IPS DF 4.7 (cell line): ENCODE results near the gene ALX3.
"Not testable (repeated sequence)": the region's sequence is repeated elsewhere in the genome, so short reads cannot be mapped to it uniquely, and the experiment has no call there.

Source experiments
- DNase-seq: peaks from one replicate; pipeline ENCODE4 v3.0.0-alpha.2; 2013; ENCODE audit warnings: low spot score; ENCODE audit errors: extremely low read depth

Gene ALX3

DNA sequence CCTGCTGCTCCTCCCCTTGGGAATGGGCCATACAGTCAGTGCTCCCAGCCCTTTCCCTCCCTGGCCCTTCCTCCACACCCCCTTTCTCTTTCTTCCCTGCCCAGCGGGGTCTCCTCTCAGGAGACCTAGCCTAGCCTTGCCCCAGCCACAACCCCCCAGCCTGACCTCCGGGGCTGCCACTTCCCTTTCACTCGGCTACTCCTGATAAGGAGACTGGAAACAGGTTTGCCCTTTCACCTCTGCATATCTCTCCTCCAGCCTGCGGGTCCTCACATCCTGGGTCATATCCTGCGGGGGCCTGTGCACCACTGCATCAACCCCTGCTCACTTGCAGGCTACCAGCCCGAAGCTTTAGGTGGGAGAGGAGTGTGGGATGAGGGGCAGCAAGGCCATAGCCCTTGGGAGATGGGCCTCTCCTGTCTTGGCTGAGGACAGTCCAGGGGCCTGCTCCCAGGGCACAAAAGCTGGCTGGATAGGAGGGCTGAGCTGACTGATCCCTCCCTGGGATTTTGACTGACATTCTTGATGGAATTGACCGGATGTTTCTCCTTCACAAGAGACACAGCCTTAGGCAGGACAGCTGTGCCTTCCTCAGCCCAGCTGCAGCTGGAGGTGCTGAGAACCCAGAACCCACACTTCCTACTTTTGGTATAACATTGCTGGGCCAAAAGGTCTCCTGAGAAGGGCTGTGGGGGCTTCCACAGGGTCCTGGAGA, 19.2 kb upstream of the ALX3 start:
- no peak for DNase-seq

DNA sequence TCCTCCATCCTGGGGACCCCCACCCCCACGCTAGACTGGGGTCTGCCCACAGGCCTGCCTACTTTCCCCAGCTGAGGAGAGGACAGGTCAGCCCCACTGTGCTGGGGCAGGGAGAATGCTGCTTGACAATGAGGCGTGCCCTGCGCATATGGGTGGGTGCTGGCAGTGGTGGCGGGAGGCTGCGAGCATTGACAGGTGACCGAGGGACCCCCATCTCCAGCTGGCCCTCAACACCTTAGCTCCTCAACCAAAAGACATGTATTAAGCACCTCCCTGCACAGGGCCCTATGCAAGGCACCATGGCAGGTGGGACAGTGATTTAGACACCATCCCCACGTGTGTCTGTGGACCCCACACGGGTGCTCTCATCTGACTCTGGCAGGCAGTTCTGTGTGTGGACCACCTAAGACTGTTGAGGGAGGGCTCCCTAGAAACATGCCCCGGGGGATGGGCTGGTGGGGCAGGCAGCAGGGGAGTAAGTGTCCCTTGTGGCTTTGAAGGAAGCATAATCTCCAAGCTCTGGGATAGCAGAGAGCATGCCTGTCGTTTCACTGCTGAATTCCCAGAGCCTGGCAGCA, 18.4 kb upstream of the ALX3 start:
- DNase-seq: no peak

GRCh38 chr1:110087812-110088738, 17.6 kb upstream of the ALX3 start:
- no peak for DNase-seq

GRCh38 chr1:110086961-110087360, 16.5 kb upstream of the ALX3 start:
- no peak for DNase-seq

DNA sequence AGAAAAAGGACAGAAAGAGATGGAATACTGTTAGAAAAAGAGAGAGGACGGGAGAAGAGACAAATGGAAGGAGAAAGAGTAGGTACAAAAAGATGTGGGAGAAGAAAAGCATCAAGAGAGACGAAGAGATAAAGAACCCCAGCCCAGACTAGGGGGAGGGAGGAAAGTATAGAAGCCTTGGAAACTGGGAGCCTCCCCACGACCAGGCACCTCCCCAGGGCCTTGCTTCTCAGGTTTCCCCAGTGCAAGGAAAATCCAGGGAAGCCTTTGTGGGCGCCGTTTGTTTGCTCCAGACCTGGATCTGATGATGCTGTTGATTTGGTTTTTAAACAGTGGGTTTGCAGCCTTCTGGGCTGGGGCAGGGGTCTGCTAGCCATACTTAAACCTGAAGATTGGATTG, 15.2 kb upstream of the ALX3 start:
- no peak for DNase-seq

DNA sequence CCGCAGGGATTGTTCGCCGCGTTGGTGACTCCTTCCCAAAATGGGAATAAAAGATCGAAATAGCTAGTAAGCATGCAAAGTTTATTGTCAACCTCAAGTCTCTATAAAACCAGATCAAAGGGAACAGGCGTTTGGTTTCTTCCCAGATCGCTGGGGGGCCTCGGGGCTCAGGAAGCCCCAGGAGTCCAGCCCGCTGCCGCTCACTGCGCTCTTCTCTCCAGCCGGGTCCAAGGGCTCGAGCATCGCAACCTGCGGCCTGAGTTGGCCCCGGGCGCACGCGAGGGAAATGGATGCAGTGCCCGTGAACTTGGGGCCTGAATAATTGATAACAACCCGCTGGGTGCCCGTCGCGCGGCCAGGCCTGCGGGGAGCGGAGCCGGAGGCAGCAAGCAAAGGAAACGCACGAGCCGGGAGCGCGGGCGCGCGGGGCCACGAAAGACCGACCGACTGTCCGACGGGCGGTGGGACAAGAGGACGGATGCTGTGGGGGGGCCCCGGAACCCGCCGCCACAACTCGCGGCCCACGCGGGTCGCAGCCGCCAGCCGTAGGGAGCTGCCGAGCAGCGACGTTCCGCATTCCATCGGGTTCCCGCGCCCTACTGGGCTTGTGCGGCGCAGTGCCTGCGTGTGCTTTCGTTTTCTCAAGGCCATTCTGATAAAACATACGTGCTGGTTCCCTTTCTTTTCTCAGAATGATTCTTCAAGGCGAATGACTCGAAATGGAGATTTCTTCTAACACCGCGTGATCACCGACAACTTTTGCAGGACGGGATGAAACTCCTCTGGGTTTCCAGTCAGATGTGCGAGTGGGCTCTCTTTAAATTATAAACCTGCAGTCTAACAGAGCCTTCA, 14.0 kb upstream of the ALX3 start:
- DNase-seq: no peak

GRCh38 chr1:110083866-110084226, 13.4 kb upstream of the ALX3 start:
- DNase-seq: no peak

DNA sequence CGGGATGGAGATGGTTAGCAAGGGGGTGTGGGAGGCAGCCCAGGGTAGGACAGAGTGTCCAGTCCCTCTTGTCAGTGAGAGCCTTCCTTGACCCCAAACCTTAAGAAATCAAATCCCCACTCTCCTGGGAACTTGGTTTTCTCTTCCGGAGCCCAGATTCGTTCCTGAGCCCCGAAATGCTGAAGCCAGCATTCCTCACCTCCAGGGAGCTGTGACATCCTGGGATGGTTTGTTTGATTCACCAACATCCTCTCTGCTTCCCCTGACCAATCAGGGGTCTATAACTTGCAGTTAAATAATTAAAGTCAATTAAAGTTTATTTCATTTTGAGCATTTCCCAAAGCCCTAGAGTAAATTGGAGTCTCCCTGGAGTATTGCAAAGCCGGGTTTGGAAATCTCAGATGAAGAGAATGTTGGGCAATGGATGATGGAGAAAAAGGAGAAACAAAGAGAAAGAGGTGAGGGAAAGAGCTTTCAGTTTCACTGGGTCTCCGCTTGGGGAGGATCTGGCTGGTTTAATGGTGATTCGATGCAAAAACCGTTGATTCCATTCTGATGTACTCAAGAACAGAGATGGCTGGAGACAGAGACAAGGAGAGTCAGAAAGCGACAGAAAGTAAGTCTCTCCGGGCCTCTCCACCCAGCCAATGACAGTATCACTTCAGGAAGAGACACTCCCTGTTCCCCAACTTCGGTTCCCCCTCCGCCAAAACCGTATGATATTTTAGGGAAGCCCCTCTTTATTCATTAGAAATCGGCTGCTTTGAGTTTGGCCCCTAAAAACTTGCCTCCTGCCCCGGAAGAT, 12.8 kb upstream of the ALX3 start:
- DNase-seq: no peak

DNA sequence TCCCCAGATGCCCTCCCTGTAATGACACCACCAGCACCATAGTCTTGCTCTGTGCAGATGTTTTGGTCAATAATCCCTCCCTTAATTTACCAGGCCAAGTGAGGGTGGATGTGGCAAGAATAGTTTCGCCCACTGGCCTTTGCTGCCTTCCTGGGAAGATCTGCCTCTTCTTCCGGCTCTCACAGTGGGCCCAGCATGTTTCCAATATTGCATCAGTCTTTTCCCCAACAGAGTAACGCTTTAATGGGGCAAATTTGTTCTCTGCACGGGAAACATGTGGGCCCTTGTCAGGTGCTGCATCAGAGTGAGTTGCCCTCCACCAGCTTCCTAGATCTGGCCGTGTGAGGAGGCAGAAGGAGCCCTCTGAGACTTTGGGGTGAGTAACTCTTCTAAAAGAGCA, 12.0 kb upstream of the ALX3 start:
- no peak for DNase-seq

DNA sequence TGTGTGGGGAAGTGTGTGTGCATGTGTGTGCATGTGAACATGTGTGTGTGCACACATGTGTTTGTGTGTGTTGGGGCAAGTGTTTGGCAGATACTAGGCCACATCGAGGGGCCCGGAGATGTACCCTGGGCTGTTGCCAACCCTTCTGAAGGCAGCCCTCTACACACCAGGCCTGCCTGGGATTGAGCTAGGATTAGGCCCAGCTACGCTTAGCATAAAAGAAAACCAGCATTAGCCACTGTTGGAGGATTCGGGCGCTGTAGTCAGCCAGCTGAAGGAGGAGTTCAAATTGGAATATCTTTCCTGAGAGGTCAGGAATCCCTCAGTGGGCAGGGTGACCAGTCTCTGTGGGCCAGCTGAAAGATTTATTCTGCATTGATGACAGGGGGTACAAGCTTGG, 10.6 kb upstream of the ALX3 start:
- DNase-seq: no peak

- not testable (repeated sequence) for DNase-seq
Measured at GRCh38 chr1:110079995-110080394, 9.5 kb upstream of the ALX3 start.

DNA sequence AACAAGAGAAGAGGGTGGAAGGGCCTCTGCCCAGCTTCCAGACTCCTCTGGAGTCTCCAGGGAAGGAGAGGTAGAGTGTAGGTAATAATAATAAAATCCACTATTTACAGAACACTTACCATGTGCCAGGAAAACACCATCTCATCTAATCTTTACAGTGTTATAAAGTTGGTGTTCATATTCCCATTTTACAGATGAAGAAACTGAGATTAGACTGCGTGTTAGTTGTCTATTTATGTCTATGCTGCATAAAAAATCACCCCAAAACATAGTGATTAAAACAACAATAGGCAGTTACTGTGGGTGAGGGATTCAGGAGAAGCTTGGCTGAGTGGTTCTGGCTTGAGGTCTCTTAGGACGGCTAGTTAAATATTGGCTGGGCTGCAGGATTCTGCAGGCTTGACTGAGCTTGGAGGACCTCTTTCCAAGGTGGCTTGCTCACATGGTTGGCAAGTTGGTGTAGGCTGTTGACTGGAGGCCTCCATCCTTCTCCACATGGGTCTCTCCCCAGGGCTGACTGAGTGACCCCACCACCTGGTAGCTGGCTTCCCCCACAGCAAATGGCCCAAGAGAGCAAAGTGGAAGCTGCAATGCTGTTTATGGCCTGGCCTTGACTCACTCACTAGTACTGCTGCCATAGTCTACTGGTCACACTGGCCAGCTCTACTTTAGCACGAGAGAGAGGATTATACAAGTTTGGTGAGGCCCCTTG, 6.5 kb upstream of the ALX3 start:
- no peak for DNase-seq

DNA sequence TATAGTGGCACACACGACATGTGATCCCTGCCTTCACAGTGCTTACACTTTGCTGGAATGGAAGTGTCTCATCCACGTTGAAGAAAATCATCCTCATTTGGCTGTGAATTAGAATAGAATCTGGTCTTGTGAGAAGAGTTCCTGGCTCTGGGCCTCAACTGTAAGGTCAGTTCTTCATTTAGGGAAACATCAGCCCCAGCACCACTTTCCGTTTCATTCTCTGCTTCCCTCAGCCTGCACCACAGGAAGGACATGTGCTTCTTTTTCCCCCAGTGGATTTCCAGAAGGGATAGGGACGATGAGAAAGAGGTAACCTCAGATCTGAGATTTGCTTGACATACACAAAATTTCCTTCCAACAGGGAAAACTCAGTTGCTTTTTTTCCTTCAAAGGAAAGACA, 3.7 kb upstream of the ALX3 start:
- DNase-seq: no peak

- DNase-seq: no peak
Measured at GRCh38 chr1:110070282-110070669, 196 bp downstream of the ALX3 start.

DNA sequence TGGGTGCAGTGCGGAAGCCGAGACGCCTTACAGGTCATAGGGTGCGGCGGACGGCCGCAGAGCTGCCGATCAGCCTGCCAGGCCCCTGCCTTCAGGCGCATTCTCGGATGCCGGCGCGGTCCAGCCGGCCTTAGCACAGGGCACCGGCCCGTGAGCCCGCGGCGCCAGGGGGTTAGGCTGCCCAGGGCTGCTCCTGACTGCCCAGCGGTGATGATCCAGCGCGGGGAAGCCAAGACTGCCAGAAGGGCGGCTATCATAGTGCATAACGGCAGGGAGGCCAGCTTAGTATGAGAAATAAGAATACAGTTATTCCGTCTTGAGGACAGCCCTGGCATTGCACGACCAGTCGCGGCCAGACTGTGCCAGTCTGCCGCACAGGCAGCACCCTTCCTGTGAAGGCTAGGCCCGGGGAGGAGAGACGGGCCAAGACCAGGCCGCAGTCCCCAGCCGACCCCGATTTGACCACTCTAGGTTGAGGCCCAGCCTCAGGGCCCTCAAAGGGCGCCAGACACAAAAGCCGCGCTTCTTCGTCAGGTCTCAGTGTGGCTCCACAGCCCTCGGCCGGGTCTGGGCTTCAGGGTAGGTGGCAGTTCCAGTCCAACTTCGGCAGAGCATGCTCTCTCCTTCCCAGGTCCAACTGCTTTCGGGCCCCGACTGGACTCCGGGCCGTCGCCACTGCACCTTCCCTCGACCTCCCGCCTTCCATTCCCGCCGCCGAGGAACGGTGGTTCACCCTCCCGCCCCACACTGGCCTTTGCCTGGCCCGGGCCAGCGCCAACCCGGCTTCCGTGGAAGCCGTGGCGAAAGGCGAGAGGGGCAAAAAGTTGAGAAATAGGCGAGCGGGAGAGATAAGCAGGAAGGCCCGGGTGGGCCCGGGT, 829 bp downstream of the ALX3 start:
- no peak for DNase-seq

GRCh38 chr1:110068646-110069403, 1.6 kb downstream of the ALX3 start:
- no peak for DNase-seq

GRCh38 chr1:110067893-110068645, 2.4 kb downstream of the ALX3 start:
- DNase-seq: no peak

DNA sequence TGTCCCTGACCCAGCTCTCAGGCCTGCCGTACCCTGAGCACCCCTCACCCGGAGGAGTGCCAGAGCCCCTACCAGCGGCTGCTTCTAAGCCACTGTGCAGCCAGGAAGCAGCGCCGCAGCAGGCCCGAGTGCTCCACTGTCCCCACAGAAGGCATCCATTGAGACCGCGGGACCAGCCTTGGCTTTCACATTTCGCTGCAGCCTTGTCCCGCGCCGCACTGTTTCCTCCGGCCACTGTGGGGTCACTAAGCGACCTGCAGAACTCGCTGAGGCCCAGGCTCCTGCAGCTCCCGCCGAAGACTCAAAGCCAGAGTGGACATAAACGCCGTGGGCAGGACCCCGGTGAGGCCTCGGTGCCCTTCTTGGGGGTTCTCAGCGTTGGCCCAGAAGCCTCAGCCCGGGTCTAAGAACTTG, 3.0 kb downstream of the ALX3 start:
- no peak for DNase-seq
